Liver (tissue), 3 donors: ENCODE results near the gene MCL1.

Experiments used
- CTCF ChIP-seq: fragments of 150-350 bp; IDR thresholded peaks from 2 replicates; pipeline ENCODE4 v1.5.1; 2017; ENCODE audit warnings: improper control_type of control experiment, low read depth, low read length; ENCODE audit not compliant: missing input control
- EGR1 ChIP-seq, 2 donors: IDR thresholded peaks; 2 replicates each; pipeline ENCODE4 v1.6.1; 2016 to 2018; ENCODE audit warnings: antibody characterized with exemption in 2 of 2, low read depth in 2 of 2
- GABPA ChIP-seq, 2 donors: IDR thresholded peaks in 1 of 2; conservative IDR thresholded peaks in 1 of 2; 2 replicates each; pipeline ENCODE4 v1.6.1; 2016; ENCODE audit warnings: antibody characterized with exemption in 2 of 2, mild to moderate bottlenecking in 1 of 2, moderate library complexity in 1 of 2
- JUND ChIP-seq, 2 donors: IDR thresholded peaks; 2 replicates each; pipeline ENCODE4 v1.6.1; 2016; ENCODE audit warnings: antibody characterized with exemption in 2 of 2
- MAX ChIP-seq: IDR thresholded peaks from 2 replicates; pipeline ENCODE4 v1.6.1; 2016; ENCODE audit warnings: antibody characterized with exemption
- RAD21 ChIP-seq, 2 donors: IDR thresholded peaks; 2 replicates each; pipeline ENCODE4 v1.6.1; 2016; ENCODE audit warnings: antibody characterized with exemption in 2 of 2, mild to moderate bottlenecking in 2 of 2
- REST ChIP-seq: IDR thresholded peaks from 2 replicates; pipeline ENCODE4 v1.6.1; 2016; ENCODE audit warnings: antibody characterized with exemption, mild to moderate bottlenecking
- RXRA ChIP-seq, 2 donors: IDR thresholded peaks; 2 replicates each; pipeline ENCODE4 v1.6.1; 2017 to 2018; ENCODE audit warnings: antibody characterized with exemption in 2 of 2, mild to moderate bottlenecking in 1 of 2
- SP1 ChIP-seq: IDR thresholded peaks from 2 replicates; pipeline ENCODE4 v1.6.1; 2018; ENCODE audit warnings: antibody characterized with exemption, mild to moderate bottlenecking
- TAF1 ChIP-seq: conservative IDR thresholded peaks from 2 replicates; pipeline ENCODE4 v1.6.1; 2016; ENCODE audit warnings: antibody characterized with exemption, mild to moderate bottlenecking
- YY1 ChIP-seq: IDR thresholded peaks from 2 replicates; pipeline ENCODE4 v1.6.1; 2016; ENCODE audit warnings: antibody characterized with exemption, mild to moderate bottlenecking
- ZBTB33 ChIP-seq: IDR thresholded peaks from 2 replicates; pipeline ENCODE4 v1.6.1; 2016; ENCODE audit warnings: antibody characterized with exemption
- TF ChIP-seq, protein P1 (sequence below): IDR thresholded peaks from 2 replicates; pipeline ENCODE4 v1.6.1; 2016; ENCODE audit warnings: antibody characterized with exemption
- donor health status: healthy.
- donor health status: healthy.

GRCh38 chr1:150579110-150579944, at the start of gene MCL1:
- TF ChIP-seq CTCF = no peak
- TF ChIP-seq SP1 = peak; percentile 74
- peak; percentile 54 for TF ChIP-seq YY1
- peak; percentile 32 for TF ChIP-seq MAX
- peak; percentile 39 to 76 for TF ChIP-seq EGR1 (IDR thresholded peaks at IDR 0.05; ENCODE audit: low read depth in 2 of 2)
- peak; percentile 96 for TF ChIP-seq REST
- TF ChIP-seq, protein P1, sequence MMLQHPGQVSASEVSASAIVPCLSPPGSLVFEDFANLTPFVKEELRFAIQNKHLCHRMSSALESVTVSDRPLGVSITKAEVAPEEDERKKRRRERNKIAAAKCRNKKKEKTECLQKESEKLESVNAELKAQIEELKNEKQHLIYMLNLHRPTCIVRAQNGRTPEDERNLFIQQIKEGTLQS = peak; percentile 48
- TF ChIP-seq TAF1 = peak; percentile 99
- TF ChIP-seq RAD21 (IDR thresholded peaks at IDR 0.05) = peak; percentile 28 to 35
- peak; percentile 16 for TF ChIP-seq ZBTB33
- peak; percentile 63 to 80 for TF ChIP-seq GABPA (IDR thresholded peaks at IDR 0.05 in 1 of 2, conservative IDR thresholded peaks at IDR 0.05 in 1 of 2)
- peak in 1 of 2 donors; percentile 58 for TF ChIP-seq RXRA (IDR thresholded peaks at IDR 0.05)
- TF ChIP-seq JUND (IDR thresholded peaks at IDR 0.05) = no peak
